ENCODE results near the gene GGTLC1.

DNA sequence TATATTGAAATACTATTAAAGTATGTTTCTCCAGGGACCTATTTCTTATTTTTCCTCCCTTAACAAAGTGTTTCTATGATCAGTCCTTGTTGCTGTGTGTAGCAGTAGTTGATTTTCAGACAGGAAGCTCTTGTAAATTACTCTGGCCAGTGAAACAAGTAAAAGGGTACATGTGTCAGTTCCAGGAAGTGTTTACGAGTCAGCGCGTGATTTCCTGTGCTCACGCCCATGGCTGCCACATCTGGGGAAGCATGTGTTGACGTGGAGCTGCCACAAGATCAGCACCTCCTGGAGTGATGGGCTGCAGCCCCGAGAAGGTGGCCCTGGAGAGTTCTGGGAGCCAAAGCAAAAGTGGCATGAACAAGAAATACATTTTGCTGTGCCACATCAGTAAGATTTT is 38.6 kb upstream of the GGTLC1 start:
- no peak for TF ChIP-seq POLR2A (IDR thresholded peaks at IDR 0.05)
- TF ChIP-seq EP300 (IDR thresholded peaks at IDR 0.05), result no peak
- TF ChIP-seq, protein P1, sequence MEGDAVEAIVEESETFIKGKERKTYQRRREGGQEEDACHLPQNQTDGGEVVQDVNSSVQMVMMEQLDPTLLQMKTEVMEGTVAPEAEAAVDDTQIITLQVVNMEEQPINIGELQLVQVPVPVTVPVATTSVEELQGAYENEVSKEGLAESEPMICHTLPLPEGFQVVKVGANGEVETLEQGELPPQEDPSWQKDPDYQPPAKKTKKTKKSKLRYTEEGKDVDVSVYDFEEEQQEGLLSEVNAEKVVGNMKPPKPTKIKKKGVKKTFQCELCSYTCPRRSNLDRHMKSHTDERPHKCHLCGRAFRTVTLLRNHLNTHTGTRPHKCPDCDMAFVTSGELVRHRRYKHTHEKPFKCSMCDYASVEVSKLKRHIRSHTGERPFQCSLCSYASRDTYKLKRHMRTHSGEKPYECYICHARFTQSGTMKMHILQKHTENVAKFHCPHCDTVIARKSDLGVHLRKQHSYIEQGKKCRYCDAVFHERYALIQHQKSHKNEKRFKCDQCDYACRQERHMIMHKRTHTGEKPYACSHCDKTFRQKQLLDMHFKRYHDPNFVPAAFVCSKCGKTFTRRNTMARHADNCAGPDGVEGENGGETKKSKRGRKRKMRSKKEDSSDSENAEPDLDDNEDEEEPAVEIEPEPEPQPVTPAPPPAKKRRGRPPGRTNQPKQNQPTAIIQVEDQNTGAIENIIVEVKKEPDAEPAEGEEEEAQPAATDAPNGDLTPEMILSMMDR (IDR thresholded peaks at IDR 0.05), result no peak
